GM18508 (cell line): Measurements from ENCODE around the gene TNXB.

Source experiments
- ATAC-seq: cut with Tn5 transposase; IDR thresholded peaks from one replicate; pipeline ENCODE4 v1.9.1; 2021; ENCODE audit warnings: moderate number of reproducible peaks; ENCODE audit not compliant: insufficient read depth, unreplicated experiment

Gene TNXB

GRCh38 chr6:32087574-32088486 is 21.3 kb downstream of the TNXB start:
- ATAC-seq: no peak

- no peak for ATAC-seq
Observed at GRCh38 chr6:32086661-32087573, 22.2 kb downstream of the TNXB start.

- no peak for ATAC-seq
Observed at GRCh38 chr6:32085759-32086459, 23.2 kb downstream of the TNXB start.

- ATAC-seq: no peak
Observed at GRCh38 chr6:32084780-32085179, 24.4 kb downstream of the TNXB start.

GRCh38 chr6:32083812-32084768 is 25.0 kb downstream of the TNXB start:
- no peak for ATAC-seq

- no peak for ATAC-seq
Observed at GRCh38 chr6:32082935-32083334, 26.2 kb downstream of the TNXB start.

GRCh38 chr6:32082478-32082877 is 26.7 kb downstream of the TNXB start:
- ATAC-seq: no peak

- no peak for ATAC-seq
Observed at GRCh38 chr6:32081168-32081990, 27.8 kb downstream of the TNXB start.

- no peak for ATAC-seq
Observed at GRCh38 chr6:32079566-32080290, 29.4 kb downstream of the TNXB start.

GRCh38 chr6:32076321-32076809 is 32.8 kb downstream of the TNXB start:
- no peak for ATAC-seq

- ATAC-seq: no peak
Observed at GRCh38 chr6:32075781-32076180, 33.4 kb downstream of the TNXB start.

- ATAC-seq: no peak
Observed at GRCh38 chr6:32074996-32075532, 34.1 kb downstream of the TNXB start.

- no peak for ATAC-seq
Observed at GRCh38 chr6:32073613-32074012, 35.5 kb downstream of the TNXB start.

- ATAC-seq: no peak
Observed at GRCh38 chr6:32073101-32073500, 36.0 kb downstream of the TNXB start.

GRCh38 chr6:32070814-32071543 is 38.2 kb downstream of the TNXB start:
- ATAC-seq: no peak

GRCh38 chr6:32069878-32070515 is 39.1 kb downstream of the TNXB start:
- no peak for ATAC-seq
